GM18511 (cell line): ENCODE measurements around the gene ABCB1.
"Not testable (repeated sequence)": the region's sequence is repeated elsewhere in the genome, so short reads cannot be mapped to it uniquely, and the experiment has no call there.

Source experiments
- ATAC-seq: cut with Tn5 transposase; IDR thresholded peaks from one replicate; pipeline ENCODE4 v1.9.1; 2021; ENCODE audit warnings: mild to moderate bottlenecking, moderate library complexity; ENCODE audit not compliant: unreplicated experiment

The ABCB1 gene

DNA sequence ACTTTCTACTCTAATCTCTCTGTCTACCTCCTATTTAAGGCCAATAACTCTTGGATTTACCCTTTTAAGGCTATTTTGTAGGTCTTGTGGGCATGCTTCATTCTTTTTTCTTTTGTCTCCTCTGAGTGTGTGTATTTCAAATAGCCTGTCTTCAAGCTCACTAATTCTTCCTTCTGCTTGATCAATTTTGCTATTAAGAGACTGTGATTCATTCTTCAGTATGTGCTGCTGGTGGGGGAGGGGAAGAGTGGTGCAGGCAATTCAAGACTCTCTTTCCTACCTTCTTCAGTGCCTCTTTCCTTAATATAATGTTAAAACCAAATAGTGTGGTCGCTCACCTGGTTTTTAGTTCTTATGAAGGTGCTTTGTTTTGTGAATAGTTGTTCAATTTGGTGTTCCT lies 20.0 kb downstream of the ABCB1 start:
- no peak for ATAC-seq

GRCh38 chr7:87575521-87575920 lies 25.2 kb downstream of the ABCB1 start:
- no peak for ATAC-seq

DNA sequence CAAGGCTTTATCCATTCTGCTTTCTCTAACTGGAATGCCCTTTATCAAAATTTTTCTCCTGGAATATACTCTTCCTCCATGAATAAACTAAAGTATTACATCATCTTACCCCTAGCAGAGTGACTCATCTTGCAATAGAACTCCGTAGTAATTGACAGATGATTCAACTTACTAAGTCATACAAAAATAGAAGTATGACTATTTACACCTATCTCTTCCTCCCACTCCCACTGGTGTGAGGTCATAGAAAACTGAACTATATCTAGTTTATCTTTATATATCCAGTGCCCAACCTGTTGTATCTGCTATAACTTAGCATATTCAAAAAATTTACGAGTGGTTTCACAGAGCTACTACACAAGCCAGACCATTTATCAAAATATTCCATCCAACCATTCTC lies 26.1 kb downstream of the ABCB1 start:
- no peak for ATAC-seq

GRCh38 chr7:87572513-87572912 lies 28.2 kb downstream of the ABCB1 start:
- not testable (repeated sequence) for ATAC-seq

- ATAC-seq, result no peak
These were observed 30.5 kb downstream of the ABCB1 start for GRCh38 chr7:87570178-87570577.

GRCh38 chr7:87567052-87567451 lies 33.6 kb downstream of the ABCB1 start:
- no peak for ATAC-seq

GRCh38 chr7:87566311-87566900 lies 34.3 kb downstream of the ABCB1 start:
- no peak for ATAC-seq

- no peak for ATAC-seq
These were observed 34.8 kb downstream of the ABCB1 start for GRCh38 chr7:87565877-87566276.

DNA sequence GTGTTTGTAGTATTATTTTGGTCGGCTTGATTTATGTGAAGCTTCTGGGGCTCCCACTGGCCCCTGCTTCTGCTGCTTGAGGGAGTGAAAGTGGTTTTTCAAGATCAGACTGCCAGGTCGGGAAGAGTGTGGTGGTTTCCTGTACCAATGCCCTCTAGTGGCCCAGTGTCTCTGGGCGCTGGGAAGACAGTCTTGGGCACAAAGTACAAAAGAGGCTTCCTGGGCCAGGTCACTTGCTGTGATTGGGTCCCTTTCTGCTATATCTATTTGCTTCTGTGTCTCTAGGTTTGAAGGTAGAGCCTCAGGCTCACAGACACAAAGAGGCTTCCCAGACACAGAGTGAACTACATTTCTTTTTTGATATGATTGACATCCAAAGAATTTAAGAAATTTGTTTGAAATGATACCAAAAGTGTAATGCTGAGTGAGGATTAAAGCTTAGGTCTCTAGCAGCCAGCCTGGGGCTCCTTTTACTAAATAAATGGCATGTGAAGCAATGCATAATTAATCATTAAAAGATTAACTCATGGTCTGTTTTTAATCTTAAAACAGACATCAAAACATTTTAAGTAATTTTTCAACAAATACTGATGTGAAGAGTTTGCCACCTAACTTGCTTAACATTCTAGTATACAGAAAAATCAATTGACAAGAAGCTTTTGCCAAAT lies 36.3 kb downstream of the ABCB1 start:
- ATAC-seq, result peak; percentile 91

GRCh38 chr7:87561702-87562101 lies 39.0 kb downstream of the ABCB1 start:
- no peak for ATAC-seq

DNA sequence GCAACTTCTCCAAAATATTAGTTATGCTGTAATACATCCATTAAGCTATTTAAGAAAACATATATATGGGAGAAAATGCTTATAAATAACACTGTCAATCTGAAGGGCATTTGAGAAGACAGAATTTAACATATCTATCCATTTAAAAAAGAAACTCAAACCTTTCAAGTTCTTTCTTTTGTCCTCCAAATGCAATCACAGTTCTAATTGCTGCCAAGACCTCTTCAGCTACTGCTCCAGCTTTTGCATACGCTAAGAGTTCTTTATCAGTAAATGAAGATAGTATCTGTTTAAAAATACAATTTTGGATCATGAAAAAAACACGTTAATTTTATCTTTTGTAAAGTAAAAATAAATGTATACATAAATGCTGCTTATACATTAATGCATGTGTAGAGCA lies 39.6 kb downstream of the ABCB1 start:
- ATAC-seq, result no peak

DNA sequence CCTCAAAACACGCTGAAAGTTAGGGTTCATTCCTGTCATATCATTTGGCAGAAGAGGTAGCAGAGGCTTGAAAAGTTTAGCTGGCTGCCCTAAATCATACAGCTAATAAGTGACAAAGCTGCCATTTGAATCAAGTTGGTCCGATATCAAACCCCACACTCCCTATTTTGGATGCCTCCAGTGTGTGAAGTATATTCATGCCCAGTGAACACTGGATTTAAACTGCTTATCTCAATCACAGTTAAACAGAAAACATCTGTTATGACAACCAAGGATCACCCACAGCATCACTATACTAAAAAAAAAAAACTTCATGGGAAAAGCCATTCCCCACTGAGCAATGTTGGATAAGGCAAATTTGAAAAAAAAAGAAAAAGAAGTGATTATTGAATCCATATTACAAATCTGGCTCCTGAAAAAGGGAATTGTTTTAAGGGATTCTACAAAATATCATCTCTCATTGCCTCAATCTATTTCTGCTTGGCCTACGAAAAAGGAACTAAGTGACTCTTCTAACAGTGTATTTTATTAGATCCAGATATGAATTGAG lies 48.3 kb downstream of the ABCB1 start:
- ATAC-seq, result no peak

DNA sequence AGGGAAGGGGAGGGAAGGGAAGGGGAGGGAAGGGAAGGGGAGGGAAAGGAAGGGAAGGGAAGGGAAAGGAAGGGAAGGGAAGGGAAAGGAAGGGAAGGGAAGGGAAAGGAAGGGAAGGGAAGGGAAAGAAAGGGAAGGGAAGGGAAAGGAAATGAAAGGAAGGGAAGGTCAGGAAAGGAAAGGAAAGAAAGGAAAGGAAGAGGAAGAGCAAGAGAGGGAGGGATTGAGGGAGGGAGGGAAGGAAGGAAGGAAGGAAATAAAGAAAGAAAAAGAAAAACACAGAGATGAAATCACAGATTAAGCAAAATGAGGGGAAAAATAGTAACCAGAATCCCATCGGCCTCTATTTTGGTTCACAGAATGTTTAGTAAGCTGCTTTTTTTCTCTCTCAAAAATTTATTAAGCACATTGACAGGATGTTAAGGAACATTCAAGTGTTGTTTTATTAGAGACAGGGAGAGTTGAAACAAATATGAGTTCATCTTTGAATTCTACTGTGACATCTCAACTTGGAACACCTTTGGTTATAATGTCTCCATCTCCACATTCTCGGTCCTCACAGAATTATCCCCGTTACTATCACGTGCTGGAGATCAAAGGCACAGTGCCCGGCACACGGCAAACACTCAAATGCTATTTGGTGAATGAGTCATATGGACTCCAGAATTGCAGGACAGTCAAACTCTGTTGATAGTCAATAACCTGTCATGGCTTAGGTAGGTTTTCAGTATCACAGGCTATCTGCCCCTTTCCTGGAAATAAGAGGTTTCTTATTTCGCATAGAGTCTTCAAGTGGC lies 52.4 kb downstream of the ABCB1 start:
- no peak for ATAC-seq

DNA sequence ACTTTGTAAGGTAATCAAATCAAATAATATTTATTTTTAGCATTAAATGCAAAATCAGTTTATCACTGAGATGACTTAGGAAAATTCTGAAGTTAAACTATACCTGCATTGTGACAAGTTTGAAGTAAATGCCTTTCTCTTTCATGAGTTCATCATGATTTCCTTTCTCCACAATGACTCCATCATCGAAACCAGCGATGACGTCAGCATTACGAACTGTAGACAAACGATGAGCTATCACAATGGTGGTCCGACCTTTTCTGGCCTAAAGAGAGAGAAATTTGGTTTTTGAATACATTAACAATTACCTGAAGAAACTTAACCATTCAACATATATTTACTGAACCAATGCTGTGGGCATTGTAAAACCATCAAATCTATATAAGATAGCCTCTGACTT lies 54.9 kb downstream of the ABCB1 start:
- ATAC-seq, result no peak

- peak; percentile 64 for ATAC-seq
These were observed 57.1 kb downstream of the ABCB1 start for GRCh38 chr7:87543623-87544022.

DNA sequence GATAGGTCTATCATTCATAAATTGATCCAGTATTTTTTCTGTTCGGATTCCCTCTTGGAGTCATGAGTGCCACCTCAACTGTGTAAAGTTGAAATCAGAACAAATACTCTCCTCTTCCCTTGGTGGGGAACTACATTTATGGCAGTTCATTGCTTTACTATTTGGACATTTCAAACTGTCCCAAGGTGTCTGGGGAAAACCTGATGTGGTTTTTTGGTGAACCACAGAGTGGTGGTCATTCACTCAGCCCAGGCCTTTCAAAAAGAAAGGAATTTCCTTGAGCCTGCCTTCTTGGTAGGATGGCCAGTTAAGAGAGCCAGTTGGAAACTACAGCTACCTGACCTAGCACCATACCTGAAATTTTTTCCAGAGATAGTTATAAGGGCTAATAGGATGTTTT lies 59.0 kb downstream of the ABCB1 start:
- no peak for ATAC-seq

DNA sequence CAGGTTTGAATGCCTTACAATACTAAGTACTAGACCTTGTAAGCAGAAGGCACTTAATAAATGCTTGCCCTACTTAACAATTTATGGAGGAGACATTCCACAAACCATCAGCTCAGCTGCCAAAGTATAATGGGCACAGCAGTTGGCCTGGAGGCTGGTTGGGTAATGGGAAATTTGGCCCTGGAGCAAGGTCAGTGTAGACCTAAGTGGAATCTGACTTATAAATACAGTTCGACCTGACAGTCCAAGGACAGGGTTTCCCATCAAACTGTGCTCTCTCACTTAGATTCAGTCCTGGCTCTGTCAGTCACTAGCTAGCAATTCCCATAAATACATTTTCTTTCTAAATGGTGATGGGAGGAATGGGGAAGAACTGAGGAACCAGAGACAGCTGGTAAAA lies 62.6 kb downstream of the ABCB1 start:
- no peak for ATAC-seq

GRCh38 chr7:87534072-87534471 lies 66.6 kb downstream of the ABCB1 start:
- no peak for ATAC-seq

GRCh38 chr7:87530126-87530525 lies 70.6 kb downstream of the ABCB1 start:
- ATAC-seq, result no peak

DNA sequence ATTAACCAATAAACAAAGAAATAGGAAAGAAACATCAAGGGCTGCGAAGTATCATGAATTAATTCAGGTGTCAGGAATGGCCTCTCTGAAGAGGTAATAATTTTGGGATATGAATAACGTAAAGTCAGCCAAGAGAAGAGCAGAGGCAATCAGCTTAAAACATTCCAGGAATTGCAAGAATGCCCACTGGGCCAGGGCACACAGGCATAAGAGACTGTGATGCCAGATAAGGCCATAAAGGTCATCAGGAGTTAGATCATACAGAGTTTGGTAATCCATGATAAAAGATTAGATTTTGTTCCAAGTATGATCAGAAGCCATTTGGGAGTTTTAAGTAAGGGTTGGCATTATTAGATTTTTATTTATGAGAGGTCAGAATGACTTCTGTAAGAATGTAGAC lies 72.0 kb downstream of the ABCB1 start:
- ATAC-seq, result no peak

- no peak for ATAC-seq
These were observed 81.9 kb downstream of the ABCB1 start for GRCh38 chr7:87518735-87519134.

DNA sequence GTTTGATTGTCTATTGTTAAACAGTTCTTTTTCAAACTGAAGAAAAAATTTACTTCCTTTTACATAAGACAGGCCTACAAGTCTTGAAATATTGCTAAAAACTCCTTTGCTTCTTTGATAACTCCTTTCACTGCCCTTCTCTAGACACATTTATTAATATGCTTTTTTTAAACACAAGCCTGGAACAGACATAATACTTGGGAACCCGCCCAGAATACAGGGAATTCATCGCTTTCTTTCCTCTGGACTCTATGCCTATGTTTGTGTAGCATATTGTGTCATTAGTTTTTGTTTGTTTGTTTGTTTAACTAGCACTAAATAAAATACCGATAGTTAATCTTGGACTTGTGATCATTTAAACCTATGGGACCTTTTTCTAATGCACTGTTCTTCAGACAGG lies 82.8 kb downstream of the ABCB1 start:
- ATAC-seq, result no peak
